HG03521 (cell line): Measurements from ENCODE around the gene PTPRN2.
"Not testable (repeated sequence)": the region's sequence is repeated elsewhere in the genome, so short reads cannot be mapped to it uniquely, and the experiment has no call there.

Experiments used
- ATAC-seq: cut with Tn5 transposase; IDR thresholded peaks from one replicate; pipeline ENCODE4 v1.9.1; 2021; ENCODE audit warnings: mild to moderate bottlenecking, moderate library complexity; ENCODE audit not compliant: unreplicated experiment

PTPRN2 gene

DNA sequence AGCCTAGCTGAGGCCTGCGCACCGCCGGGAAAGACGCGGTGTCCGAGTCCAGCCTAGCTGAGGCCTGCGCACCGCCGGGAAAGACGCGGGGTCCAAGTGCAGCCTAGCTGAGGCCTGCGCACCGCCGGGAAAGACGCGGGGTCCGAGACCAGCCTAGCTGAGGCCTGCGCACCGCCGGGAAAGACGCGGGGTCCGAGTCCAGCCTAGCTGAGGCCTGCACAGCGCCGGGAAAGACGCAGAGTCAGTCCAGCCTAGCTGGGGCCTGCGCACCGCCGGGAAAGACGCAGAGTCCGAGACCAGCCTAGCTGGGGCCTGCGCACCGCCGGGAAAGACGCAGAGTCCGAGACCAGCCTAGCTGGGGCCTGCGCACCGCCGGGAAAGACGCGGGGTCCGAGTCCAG lies 161.9 kb downstream of the PTPRN2 start:
- not testable (repeated sequence) for ATAC-seq

DNA sequence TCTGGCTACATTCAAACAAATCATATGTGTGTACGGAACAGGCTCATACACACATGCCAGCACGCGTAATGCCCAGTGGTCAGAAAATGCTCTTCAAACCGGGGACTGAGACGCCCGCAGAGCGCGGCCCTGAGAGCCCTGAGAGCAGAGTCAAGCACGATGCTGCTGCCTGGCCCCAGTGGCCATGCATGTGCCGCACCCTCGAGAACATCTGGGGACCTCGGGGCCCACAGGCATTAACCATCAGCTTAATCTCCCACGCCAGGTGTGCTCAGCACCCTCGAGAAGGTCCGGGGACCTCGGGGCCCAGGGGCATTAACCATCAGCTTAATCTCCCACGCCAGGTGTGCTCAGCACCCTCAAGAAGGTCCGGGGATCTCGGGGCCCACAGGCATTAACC lies 163.1 kb downstream of the PTPRN2 start:
- ATAC-seq, result no peak

DNA sequence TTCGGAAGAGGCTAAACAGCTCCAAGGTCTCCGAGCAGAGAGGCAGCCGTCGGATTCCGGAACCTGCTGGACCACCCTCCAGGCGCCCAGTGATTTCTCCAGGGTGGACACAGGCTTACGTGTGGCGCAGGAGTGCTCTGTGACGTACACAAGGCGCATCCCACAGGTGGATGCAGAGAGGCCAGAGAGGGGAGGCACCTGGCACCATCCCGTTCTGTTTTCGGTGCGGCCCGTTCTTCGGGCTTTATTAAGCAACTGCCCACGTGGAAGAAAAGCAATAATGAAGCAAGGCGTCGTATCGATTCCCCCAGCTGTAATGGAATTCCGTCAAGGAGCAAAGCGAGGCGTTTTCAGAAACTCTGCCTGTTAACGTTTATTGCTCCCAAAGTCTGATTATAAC lies 163.6 kb downstream of the PTPRN2 start:
- ATAC-seq, result no peak

DNA sequence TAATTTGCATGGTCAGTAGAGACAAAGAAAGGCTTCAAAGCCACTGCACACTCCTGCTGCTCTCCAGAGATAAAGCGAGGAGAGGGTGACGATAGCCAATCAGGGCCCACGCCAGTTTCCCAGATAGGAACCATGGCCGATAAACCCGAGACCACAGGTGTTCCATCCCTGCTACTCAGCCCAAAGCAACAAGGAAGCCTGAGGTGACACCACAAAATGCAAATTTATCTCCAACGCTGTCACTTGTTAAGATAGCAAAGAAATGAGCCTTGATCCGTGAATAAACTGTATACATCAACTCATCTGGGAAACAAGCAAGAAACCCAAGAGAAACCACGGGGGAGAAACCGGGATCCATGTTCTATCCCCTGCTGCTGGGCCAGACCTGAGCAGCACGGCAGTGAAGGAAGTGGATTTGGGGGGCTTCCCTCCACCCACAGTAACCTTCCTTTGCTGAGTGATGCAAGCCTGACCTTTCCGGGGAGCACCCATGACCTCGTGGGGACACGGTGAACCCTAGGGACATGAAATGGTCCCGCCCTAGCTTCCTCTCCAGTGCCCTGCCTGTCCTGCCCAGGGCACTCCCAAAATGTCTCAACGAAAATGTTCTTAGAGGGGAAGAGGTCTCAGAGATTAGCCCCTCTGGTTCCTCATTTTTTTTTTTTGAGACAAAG lies 164.6 kb downstream of the PTPRN2 start:
- ATAC-seq, result no peak

DNA sequence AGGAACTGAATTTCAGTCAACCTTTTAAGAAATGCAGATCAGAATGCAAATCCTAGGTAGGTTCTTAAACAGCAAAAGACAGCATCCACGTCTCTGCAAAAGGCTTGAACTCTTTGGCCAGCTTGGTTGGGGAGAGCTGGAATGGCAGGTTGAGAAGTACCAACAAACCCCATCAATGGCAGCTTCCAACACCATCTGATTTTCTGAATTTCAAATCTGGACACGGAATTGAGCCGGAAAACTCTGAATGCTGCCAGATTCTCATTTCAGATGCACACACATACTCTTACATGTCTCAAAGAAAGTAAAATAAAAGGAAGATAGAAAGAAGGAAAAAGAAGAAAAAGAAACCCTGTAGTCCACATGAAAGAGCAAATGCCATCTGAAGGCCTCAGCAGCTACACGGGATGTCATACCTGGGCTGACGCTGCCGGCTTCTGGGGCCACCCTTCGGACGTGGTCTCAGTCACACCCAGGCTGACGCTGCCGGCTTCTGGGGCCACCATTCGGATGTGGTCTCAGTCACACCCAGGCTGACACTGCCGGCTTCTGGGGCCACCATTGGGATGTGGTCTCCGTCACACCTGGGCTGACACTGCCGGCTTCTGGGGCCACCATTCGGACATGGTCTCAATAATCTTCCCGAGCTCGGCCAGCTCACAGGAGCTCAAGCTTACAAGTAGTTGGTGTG lies 165.3 kb downstream of the PTPRN2 start:
- ATAC-seq, result no peak

DNA sequence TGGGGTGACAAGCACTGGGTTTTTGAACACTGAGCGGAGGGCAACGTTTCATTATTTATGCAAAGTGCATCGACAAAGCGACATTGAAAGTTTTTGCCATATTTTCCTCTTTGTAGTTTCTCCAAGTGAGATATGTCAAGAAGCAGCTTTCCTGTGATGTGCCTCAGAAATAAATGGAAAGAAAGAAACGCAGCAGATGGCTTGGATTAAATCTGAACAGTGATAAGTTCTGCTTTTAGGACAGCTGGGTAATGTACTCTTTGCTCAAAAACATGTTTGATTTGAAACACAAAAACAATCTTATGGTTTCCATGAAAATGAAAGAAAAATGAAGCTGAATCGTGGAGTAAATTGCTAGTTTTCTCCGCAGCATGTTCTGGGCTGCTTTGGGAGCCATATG lies 166.3 kb downstream of the PTPRN2 start:
- ATAC-seq, result no peak

DNA sequence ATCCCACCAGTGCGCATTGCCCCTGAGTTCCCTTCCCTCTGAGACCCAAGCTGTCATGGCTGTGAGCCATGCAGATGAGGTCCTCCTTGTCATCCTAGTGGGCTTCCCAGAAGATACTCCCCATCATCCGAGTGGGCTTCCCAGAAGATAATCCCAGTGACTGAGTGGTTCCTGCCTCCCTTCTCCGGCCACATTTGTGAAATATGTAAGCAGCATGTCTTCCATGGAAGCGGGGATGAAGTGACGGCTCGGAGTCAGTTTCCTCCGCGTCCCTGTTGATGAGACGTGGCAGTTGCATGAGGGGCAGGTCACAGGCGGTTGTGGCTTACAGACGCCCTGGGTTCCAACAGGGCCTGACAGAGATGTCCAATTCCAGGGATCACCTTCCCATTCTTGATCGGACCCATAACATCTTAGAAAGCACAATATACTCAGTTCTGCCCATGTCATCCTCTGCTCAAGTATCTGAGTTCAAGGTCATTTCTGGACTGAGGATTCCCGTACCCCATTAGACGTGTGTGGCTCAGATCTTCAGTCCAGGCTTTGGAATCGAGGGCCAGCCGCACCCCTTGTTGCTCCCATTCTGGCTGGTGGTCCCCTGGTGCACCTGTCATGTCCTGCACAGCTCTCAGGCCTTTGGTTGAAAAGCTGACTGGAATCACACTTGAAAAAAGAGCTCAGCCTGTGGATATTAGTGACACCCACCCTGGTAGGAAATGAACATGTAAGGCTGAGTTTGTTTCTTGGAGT lies 166.9 kb downstream of the PTPRN2 start:
- no peak for ATAC-seq

DNA sequence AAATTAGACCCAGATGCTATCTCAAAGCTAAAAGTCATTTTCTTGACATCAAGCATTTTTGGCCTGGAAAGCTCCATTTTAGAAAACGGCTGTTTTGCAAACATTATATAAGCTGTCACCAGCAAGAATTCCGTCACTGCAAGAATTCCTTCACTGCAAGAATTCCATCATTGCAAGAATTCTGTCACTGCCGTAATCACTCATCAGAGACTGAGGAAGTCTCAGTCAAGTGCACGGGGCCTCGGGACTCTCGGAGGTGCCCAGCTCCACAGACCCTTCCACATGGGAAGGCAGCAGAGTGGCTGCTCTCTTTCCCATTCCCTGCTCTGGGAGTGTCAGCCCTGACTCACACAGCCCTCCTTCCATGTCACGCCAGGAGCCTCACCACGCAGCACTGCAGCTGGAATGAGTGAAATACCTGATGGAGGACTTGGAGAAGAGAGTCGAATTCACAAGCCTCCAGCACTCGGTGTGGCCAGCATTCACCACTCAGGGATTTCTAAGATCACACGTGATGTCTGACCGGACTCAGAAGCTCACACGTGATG lies 168.3 kb downstream of the PTPRN2 start:
- ATAC-seq, result no peak

DNA sequence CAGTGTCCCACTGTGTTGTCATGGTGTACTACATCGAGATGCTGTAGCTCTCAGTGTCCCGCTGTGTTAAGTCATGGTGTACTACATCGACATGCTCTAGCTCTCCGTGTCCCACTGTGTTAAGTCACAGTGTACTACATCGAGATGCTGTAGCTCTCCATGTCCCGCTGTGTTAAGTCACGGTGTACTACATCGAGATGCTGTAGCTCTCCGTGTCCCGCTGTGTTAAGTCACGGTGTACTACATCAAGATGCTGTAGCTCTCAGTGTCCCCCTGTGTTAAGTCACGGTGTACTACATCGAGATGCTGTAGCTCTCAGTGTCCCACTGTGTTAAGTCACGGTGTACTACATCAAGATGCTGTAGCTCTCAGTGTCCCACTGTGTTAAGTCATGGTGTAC lies 169.2 kb downstream of the PTPRN2 start:
- not testable (repeated sequence) for ATAC-seq

DNA sequence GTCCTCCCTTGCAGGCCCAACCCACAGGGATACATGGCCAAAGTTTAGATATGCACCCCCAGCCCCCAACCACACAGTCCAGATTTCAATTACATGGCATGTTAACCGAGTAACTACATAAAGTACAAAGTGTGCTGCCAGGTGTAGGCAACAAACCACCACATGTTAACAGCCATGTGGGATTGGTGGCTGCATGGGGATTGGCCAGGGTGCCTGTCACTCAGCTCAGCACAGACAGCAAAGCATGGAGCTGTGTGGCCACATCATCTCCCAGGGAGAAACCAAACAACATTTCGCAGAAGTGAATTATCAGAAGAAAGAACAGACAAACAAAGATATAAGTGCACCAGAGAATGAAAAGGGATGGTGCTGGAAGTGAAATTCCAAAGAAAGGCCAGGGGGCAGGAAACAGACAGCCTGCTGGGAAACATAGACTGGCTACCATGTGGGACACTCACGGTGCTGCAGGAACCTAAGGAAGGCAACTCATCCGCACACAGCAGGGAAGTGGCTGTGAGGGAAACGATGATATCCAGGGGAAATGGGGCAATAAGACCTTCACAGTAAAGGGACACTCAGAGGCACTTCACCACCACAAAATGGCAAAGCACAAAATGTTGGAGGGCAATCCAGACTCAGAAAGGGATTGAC lies 171.2 kb downstream of the PTPRN2 start:
- no peak for ATAC-seq

DNA sequence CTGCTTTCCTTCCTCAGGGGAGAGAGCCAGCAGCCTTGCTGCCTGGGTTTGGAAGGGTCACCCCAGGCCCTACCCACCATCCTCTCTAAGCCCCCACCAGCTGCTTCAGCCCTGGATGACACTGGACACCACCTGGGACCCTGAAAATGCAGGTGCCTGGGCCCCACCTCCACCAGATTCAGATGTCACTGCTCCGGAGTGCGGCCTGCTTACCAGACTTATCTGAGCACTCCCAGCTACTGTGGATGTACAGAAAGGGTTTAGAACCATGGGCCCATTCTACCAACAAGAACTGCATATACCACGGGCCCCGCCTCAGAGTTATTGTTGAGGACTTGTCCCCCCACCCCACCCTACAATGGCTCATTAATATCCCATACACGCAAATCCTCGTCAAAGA lies 172.3 kb downstream of the PTPRN2 start:
- ATAC-seq, result no peak

DNA sequence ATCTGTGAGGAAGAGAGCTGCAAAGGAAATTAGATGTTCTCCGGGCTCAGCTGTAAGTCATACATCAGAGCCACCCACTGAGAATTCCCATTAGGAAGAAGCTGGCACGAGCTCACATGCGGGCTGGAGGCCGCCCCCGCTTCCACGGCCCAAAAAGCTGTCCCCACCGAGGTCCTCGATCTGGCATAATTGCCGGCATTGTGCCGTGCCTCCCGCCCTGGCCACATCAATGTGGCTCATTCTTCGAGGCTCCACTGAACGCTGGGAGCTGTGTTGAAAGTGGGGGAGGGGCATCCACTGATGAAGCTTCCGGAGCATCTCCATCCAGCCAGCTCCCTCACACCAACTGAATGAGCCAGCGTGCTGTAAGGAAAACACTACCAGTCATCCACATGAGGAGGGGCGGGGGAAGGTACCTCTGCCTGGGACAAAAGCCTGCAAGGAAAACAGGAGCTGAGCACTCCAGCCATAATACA lies 173.1 kb downstream of the PTPRN2 start:
- ATAC-seq, result no peak

DNA sequence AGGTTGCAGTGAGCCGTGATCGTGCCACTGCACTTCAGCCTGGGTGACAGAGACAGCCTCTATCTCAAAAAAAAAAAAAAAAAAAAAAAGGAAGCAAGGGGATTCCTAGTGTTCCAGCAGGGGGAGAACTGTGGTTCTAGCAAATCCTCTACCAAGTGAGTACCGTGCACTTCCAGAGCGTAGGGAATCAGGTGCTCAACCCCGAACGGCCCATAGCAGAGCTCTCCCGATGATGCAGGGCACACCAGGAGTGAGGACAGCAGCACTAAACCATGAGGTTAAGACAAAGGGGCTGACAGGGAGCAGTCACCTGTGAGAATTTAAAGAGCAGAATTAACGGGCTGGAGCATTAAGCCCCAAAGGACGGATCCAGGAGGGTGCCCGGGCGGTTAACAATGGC lies 173.6 kb downstream of the PTPRN2 start:
- ATAC-seq, result no peak

DNA sequence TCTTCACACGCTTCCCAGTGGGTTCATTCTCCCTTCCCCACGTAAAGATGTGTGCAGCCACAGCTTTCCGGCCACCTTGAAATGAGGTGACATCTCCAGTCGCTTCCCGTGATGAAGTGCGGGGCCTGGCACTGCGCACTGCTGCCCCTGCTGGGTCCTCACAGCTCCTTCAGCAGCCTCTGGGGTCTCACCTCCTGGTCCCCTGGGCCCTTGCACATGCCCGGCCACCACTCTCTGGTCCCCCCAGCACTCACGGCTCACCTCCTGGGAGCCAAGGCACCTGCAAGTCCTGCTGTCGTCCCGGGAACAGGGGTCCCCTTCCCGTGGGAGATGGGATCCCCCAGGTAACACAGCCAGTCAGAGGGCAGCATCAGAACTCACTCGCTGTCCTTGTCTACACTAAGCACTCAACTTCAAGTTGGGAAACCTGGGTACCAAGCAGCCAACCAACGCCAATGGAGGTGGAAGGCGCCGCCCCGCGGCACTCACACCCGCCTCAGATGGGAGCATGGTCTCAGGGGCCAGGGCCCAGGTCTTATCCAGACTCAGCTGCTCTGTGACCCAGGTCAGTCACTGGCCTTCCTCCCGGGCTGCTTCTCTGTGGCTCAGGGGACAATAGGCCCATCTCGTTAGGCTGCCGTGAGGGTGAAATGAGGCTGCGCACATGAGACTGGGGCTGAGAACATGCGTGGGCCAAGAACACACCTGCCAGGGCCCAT lies 176.2 kb downstream of the PTPRN2 start:
- no peak for ATAC-seq

DNA sequence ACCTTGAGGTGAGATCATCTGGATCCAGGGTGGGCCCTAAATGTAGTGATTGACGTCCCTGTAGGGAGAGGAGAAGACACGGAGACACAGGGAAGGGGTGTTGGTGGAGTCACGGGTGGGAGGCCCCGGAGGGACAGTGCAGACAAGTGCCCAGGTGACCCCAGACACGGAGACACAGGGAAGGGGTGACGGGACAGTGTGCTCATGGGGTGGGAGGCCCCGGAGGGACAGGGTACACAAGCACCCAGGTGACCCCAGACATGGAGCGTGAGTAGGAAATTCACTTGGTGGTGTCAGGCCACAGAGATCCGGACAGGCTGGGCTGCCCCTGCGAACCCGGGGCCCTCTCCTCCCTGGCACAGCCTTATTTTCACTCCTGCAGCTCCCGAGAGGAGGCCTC lies 176.9 kb downstream of the PTPRN2 start:
- no peak for ATAC-seq

DNA sequence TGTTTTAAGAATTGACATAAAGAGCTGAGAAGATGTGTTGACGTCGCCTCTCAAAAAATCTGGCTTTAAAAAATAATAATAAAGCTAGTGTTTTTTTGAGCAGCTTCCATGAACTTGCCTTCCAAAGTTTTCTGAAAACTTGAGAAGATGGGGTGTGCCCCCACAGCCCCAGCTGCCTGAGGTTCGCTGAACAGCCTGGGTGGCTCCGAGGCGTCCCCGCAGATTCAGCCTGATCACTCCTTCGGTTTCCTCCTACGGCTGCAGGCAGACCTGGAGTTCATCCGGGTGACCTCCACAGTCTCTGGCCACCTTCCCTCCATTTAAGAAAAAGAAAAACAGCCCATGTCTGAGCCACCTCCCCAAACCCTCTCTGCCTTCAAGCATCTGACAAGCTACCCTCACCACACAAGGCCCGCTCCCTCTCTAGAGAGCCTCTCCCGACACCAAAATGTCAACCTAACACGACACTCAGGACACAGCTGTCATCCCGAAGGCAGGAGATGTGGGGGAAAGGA lies 177.8 kb downstream of the PTPRN2 start:
- no peak for ATAC-seq

DNA sequence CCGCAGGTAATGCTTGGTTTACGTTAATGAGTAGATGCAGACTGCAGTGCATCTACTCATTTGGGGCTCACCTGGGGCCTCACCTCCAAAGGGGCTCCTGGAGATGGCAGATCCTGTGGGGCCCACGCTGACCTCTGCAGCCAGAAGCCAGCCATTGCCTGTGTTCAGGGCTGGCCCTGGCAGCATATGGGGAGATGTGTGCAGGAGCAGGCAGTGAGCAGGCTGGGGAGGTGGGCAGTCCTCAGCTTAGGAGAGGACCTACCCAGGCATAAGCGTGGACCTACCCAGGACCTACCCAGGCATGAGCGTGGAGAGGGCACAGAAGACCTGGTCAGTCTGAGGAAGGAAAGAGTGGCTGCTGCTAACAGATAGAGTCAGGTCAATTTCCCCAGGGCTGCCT lies 178.5 kb downstream of the PTPRN2 start:
- ATAC-seq, result no peak

DNA sequence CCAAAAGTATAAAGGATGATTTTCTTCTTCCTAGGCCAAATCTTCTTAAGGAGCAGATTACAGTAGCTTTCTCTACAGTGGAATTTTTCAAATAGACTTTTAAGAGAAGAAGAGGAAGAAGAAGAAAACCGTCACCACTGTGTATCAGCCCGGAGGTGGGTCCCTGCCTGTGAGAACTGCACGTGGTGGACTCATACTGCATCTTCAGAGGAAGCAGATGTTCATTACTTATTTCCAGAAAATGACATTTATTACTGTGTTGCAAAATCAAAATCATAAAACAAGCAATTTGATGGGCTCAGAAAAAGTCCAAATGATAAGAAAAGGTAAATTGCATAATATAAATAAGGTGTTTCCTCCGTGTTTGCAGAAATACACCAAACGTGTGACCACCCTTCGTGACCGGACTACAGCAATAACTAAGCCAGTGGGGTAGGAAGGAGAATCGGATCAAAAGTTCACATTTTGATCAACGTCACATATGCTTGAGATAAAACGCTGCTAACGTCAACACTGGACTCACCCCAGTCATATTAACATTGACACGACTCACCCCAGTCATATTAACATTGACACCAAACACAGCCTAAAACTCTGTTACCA lies 179.2 kb downstream of the PTPRN2 start:
- ATAC-seq, result no peak

DNA sequence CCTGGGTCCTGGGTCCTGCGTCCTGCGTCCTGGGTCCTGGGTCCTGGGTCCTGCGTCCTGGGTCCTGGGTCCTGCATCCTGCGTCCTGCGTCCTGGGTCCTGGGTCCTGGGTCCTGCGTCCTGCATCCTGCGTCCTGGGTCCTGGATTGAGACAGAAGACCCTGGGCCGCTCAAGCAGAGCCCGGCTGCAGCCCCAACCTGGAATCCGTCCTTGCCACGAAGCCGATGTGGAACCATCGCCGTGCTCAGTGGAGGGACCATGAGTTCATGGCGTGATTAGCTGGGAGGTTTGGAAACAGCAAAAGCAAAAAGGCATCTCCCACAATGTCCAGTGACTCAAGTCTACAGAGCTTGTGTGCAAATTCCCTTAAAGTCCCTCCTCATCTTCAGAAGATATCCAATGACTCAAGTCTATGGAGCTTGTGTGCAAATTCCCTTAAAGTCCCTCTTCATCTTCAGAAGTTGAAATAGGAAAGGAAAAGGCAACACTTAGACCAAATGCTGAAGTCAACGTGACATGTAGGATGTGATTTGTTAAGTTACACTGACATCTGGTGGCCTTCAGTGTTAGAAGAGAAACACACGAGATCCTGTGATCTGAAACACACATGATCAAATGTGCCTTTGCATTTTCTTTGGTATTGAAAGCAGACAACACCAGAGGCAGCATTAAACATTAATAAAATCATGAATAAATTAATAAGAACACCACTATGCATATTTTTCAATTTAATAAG lies 179.9 kb downstream of the PTPRN2 start:
- no peak for ATAC-seq
